Measurements from ENCODE around the gene LILRA6.

DNA sequence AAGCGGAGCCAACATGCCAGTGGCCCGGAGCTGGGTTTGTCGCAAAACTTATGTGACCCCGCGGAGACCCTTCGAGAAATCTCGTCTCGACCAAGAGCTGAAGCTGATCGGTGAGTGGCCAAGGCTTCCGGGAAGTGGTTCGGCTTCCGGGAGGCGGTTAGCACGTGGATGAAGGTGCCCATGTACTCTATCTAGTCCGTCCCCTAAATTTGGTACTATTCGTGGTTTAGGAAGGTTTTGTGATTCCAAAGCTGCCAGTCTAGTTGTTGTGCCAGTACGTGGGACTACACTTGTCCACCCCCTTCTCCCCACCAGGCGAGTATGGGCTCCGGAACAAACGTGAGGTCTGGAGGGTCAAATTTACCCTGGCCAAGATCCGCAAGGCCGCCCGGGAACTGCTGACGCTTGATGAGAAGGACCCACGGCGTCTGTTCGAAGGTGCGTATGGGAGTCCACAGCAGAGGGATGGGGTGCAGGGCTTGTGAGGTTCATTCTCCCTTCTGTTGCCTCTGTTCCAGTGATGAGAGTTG lies 41.4 kb downstream of the LILRA6 start:
- TF ChIP-seq TBP (CRISPR knock-in tag; IDR thresholded peaks at IDR 0.05) (no peak), ZNF101 (CRISPR knock-in tag; IDR thresholded peaks at IDR 0.05; ENCODE audit: borderline replicate concordance, low read depth) (no peak), ZNF335 (CRISPR knock-in tag; IDR thresholded peaks at IDR 0.05) (no peak), HMG20A (CRISPR knock-in tag; IDR thresholded peaks at IDR 0.05; ENCODE audit: borderline replicate concordance) (no peak), ZNF772 (CRISPR knock-in tag; IDR thresholded peaks at IDR 0.05) (no peak), TGIF2 (CRISPR knock-in tag; IDR thresholded peaks at IDR 0.05) (no peak), POLR2A (IDR thresholded peaks at IDR 0.05; ENCODE audit: insufficient read depth in 1 of 2, low read depth in 2 of 2, low read length in 2 of 2) (no peak), ZNF709 (CRISPR knock-in tag; IDR thresholded peaks at IDR 0.05) (no peak; the same call in 1 of the 2 replicates), SNAI1 (CRISPR knock-in tag; IDR thresholded peaks at IDR 0.05; ENCODE audit: borderline replicate concordance) (no peak; the same call in 1 of the 2 replicates), ZNF367 (CRISPR knock-in tag; IDR thresholded peaks at IDR 0.05; ENCODE audit: borderline replicate concordance) (no peak), CHD2 (IDR thresholded peaks at IDR 0.05; ENCODE audit: low read depth, low read length) (no peak), TP53 (CRISPR knock-in tag; conservative IDR thresholded peaks at IDR 0.05) (no peak)
- TF ChIP-seq, protein P1, sequence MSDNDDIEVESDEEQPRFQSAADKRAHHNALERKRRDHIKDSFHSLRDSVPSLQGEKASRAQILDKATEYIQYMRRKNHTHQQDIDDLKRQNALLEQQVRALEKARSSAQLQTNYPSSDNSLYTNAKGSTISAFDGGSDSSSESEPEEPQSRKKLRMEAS (IDR thresholded peaks at IDR 0.05) = no peak; the same call in 1 of the 2 replicates
- TF ChIP-seq, protein P2, sequence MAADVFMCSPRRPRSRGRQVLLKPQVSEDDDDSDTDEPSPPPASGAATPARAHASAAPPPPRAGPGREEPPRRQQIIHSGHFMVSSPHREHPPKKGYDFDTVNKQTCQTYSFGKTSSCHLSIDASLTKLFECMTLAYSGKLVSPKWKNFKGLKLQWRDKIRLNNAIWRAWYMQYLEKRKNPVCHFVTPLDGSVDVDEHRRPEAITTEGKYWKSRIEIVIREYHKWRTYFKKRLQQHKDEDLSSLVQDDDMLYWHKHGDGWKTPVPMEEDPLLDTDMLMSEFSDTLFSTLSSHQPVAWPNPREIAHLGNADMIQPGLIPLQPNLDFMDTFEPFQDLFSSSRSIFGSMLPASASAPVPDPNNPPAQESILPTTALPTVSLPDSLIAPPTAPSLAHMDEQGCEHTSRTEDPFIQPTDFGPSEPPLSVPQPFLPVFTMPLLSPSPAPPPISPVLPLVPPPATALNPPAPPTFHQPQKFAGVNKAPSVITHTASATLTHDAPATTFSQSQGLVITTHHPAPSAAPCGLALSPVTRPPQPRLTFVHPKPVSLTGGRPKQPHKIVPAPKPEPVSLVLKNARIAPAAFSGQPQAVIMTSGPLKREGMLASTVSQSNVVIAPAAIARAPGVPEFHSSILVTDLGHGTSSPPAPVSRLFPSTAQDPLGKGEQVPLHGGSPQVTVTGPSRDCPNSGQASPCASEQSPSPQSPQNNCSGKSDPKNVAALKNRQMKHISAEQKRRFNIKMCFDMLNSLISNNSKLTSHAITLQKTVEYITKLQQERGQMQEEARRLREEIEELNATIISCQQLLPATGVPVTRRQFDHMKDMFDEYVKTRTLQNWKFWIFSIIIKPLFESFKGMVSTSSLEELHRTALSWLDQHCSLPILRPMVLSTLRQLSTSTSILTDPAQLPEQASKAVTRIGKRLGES (CRISPR knock-in tag; IDR thresholded peaks at IDR 0.05; ENCODE audit: borderline replicate concordance) = no peak

Data from HepG2 (cell line).